ENCODE measurements around the gene TEAD3.
A peak's percentile ranks its signal among the peaks of the same experiment; 100 is the strongest.

The TEAD3 gene

DNA sequence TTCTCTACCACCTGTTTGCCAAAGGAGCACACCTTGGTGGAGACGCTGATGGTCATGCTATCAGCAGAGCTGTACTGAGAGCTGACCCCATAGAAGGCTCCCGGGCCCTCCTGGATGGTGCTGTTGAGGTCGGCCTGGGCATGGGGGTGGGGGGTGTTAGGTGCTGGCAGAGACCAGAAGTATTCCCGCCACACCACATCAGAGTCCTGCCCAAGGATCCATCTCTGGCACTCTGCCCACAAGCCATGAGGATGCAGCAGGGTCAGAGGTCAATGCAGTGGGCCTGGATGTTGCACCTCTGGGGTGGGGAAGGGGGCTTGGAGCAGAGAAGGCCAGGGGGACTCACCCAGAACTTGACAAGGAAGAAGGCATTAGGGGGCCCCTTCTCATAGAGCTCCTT is 21.3 kb downstream of the TEAD3 start:
- DNase-seq (ENCODE audit: low spot score), result no peak

DNA sequence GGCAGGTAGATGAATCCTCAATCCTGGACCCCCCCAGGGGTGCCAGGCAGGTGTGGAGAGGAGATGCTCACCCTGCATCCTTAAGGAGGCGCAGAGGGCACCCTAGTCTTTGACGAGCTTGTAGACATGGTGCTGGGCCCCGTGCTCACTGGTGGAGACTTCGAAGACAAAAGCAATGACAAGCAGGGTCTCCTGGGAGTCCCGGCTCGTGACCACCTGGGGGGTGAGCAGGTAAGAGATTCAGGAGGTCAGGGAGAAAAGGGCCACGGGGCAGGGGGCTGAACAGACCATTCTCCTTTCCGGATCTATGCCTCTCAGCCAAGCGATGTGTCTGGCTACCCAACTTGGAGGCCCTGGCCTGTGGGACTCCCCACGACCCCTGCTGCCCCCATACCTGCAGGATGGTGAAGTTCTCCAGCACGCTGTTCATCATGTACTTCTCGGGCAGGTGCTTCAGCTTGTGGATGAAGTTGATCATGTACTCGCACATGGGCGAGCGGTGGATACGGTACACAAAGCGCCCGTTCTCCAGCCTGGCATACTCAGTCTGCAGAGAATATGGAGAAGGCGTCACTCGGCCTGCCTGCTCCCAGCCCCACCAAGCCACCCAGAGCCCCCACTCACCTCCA is 21.8 kb downstream of the TEAD3 start:
- DNase-seq (ENCODE audit: low spot score), result no peak

DNA sequence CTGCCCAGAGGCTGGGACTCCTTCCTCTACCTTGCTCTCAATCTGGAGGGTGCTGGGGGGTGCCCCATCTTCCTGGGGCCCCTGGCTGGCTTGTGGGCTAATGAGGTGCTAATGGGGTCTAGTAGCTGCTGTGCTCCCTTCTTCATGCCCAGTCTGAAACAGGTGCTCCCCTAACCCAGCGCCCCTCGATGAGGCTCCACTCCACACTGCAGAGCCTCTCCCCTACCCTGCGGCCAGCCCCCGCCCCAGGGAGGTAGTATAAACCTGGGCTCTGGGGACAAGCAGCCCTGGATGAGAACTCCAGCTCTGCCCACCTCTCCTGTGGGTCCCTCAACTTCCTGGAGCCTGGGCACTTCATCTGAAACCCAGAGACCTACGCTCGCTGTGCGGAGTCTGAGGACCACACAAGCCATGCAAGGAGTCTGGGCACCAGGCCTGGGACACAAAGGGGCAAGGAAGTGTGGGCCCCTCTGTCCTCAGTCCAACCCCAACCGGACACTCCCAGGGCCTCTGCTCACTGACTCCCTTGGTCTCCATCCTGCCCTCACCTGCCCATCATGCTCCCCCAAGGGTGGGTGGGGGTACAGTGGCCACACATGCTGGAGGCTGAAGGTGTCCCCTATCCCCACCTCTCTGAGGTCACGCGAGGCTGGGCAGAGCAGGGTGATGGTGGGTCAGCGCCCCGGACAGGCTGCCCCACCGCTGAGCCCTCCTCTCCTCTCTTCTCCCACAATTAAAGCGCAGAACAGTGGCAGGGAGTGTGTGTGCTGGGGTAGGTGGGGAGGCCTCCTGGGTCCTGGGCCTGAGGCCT is 22.5 kb downstream of the TEAD3 start:
- DNase-seq (ENCODE audit: low spot score), result no peak

DNA sequence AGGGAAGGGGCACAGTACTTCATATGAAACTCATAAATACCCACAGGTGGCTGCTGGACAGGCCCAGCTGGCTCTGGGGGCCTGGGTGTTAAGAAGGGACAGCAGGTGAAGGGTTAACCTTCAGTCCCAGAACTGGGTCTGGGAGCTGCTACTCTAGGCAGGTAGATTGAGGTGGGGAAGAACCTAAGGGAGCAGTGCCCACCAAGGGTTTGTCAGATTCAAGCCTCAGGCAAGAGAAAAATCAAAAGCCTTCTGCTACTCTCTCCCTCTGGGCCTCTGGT is 23.1 kb downstream of the TEAD3 start:
- DNase-seq (ENCODE audit: low spot score), result no peak

DNA sequence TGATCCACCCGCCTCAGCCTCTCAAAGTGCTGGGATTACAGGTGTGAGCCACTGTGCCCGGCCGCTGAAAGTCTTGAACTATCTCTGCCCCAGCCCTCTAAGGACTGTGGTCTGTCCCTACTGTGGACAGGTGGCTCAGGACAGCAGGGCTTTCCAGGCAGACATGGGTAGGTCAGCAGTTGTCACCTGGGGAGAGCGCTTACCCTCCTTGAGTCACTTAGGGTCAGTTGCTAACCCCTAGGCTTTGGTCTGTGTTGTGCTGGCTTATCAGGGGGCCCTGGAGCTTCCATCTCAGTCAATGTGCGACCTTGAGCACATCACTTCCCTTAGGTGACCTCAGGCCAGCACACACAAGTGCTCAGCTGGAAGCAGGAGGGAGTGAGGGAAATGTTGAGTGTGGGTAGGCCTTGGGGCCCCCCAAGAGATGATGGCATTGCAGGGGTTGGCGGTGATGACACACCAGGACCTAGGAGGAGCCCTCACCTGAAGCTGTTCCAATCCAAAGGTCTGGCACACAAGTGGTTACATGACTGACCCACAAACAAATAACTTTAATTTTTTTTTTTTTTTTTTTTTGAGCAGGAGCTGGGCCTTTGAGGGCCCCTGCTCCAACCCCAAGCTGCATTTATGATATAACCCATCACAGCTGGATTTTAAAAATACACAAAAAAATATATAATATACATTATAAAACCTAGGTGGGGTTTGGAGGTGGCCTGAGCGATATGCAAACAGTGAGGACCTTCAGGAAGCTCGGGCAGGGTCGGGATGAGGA is 23.6 kb downstream of the TEAD3 start:
- no peak for DNase-seq (ENCODE audit: low spot score)

DNA sequence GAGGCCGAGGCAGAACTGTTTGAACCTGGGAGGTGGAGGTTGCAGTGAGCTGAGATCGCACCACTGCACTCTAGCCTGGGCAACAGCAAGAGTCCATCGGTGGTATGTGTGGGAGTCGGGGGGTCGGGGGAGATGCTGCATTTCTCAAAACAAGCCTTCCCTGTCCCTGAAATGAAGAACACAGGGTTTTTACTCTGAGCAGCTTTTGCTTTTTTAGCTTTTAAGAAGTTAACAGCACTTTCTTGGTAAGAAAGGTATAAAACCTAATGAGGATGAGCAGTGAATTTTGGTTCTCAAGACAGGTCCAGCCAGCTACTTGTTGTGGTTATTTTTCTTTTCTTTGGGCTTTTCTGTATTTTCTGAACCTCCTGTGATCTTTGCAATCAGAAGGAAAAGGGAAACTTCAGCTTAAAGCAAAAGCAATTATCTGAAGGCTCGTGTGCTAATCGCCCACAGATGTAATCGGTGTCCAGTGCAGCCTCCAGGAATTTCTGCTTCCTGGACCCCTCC is 25.0 kb downstream of the TEAD3 start:
- DNase-seq (ENCODE audit: low spot score), result no peak

DNA sequence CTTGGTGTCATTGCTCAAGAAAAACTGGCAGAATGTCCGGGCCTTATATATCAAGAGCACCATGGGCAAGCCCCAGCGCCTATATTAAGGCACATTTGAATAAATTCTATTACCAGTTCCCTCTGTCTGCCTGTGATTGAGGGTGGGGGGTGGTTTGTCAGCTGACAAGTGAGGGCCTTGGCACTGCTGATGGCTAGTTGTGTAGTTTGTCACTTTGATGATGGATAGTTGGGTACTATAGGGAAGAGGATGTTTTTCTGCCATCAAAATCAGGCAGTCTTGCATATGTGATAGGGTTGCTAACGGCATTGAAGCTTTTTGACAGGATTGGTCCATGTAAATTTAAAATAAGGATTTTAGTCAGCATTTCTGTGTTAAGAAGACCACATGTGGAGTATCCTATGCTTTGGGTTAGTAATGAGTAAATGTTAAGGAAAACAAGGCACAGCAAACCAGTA is 26.2 kb downstream of the TEAD3 start:
- no peak for DNase-seq (ENCODE audit: low spot score)

DNA sequence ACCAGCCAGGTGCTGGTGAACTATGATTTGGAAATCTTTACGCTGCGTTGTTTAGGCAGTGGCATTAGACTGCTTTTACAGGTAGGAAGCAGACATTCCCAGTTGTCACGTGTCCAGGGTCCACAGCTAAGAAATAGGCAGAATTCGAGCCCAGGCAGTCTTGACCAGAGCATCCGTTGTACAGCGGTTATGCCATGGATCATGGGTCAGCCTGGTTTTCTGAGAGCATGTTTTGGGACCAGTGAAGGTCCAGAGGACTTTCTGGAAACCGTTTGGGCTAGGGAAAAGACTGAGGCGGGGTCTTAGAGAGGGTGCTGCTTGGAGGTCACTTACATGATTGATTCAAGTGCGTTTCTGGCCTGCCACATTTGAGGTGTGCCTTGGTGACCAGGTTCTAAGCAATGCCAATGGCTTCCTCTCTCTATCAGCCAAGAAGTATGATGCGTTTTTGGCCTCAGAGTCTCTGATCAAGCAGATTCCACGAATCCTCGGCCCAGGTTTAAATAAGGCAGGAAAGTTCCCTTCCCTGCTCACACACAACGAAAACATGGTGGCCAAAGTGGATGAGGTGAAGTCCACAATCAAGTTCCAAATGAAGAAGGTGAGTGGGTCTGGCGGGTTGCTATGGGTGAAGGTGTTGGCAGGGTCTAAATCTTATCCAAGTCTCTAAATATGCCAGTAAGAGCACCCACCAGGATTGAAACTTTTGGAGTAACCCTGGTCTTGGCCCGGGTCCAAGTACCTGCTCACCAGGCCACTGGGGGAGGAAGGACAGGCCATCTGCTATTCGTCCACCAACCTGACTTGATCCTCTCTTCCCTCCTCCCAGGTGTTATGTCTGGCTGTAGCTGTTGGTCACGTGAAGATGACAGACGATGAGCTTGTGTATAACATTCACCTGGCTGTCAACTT is 26.9 kb downstream of the TEAD3 start:
- no peak for DNase-seq (ENCODE audit: low spot score)

DNA sequence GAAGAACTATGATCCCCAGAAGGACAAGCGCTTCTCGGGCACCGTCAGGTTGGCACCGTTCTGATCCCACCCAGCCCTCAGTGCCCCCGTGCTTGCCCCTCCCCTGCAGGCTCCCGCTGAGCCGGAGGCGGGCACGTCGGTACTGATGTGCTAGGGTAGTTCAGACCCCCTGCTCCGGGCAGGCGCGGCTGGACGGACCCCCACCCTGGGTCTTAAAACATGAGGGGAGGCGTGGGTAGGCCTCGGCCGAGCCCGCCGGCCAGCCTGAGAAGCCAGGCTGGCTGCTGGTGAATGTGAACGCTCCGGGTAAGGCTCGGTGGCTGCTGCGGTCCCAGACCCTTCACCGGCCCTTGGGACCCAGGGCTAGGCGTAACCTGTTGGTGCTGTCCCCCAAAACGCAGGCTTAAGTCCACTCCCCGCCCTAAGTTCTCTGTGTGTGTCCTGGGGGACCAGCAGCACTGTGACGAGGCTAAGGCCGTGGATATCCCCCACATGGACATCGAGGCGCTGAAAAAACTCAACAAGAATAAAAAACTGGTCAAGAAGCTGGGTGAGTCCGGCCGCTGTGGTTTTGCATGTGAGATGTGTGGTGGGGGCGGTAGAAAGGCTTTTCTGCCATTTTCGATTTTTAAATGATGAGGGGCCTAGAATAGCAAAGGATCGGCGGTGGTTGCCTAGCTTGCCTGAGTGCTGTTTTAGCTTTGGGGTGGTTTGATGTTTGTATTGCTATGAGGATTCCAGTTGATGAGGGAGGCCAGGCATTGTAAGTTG is 27.7 kb downstream of the TEAD3 start:
- DNase-seq (ENCODE audit: low spot score), result no peak

DNA sequence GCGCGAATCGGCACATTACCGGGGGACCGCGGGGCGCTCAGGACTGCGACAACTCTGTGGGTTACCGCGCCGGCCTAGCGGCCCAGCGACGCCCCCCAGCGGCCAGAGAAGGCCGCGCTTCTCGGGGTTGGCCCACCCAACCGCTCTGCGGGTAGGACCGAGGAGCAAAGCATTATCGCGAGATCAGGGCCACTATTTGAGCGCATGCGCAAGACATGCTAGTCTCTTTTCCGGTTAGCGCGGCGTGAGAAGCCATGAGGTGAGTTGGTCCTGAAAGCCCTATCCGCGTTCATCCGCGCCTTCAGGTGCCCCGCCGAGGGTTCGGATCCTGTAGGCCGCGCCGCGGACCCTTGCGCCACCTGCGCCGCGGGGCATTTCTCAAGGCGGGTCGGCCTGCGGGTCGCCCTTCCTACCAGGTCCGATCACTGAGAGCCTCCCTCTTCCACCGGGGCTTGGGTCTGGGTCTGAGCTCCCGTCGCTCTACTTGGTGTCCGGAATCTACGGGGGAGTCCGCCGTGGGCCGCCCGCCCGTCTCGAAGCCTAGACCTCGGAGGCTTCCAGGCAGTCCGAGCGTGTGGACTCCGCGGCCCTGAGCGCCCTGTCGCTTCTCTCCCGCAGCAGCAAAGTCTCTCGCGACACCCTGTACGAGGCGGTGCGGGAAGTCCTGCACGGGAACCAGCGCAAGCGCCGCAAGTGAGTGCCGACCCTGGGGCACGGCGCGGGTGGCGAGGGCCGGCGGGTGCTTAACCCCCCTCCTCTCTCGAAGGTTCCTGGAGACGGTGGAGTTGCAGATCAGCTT is 28.5 kb downstream of the TEAD3 start, which contains the start of gene RPL10A:
Gene RPL10A (plus strand): TSS at position 221 of the 799 bp plus-strand sequence. CDS start 34 bp downstream, at position 255.
- peak; percentile 98 for DNase-seq (ENCODE audit: low spot score)

DNA sequence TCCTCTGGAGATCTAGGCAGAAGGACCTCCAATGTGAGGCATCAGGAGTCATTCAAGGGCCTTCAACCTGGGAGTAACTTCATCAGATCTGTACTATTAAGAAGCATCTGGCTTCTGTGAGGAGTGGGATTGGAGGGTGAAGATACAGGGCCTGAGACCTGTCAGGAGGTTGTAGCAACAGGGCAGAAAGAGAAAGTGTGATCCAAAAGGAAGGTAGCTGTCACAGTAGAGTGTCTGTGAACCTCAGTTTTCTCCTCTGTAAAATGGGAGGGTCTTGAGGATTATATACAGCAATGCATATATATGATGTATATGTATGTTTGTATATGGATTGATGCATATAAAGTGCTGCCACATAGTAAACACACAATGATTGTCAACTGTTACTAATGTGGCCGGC is 31.2 kb downstream of the TEAD3 start:
- no peak for DNase-seq (ENCODE audit: low spot score)

DNA sequence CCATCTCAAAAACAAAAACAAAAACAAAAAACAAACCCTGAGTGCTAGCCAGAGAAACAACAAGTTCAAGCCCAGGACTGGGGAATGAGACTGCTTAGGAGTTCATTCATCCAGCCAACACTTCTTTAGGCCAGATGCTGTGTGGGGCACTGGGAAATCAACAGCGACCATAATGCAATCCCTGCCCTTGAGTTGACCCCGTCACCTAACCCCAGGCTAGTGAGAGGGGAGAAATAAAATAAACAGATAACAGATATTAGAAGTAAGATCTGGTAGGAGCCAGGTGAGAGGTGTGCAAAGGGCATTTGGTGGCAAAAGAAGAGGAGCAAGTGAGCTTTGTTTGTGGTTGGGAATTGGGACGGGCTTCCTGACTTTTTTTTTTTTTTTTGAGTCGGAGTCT is 33.6 kb downstream of the TEAD3 start:
- DNase-seq (ENCODE audit: low spot score), result no peak

DNA sequence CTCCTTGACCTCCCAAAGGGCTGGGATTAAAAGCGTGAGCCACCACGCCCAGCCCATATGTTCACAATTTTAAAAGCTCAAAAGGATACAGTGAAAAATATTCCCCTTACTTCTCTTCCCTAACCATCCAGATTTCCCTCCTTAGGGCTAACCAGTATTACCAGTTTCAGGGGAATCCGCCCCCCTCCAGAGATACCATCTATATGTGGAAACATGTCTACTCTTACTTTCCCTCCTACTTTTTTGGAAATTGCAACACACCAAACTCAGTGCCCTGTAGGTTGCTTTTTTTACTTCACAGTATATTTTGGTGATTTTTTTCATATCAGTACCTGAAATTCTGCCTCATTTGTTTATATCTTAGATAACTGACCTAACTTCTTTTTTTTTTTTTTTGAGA is 35.6 kb downstream of the TEAD3 start:
- DNase-seq (ENCODE audit: low spot score), result no peak

DNA sequence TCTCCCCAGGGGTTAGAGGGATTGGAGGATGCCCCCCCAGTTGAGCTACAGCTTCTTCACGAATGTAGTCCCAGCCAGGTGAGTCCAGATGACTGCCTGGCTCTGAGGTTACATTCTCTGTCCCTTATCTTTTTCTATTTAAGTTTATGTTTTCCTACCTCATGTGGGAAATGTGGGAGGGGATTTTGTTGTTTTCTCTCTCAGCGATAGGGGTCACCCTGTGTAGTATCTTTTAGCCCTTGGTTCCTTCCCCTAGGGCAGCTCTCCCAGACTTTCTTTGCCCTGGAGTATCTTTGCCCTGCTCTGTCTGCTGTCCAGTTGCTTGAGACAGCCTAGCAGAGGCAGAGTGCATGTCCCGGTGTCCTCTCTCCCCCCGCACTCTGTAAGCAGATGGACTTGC is 39.0 kb downstream of the TEAD3 start:
- DNase-seq (ENCODE audit: low spot score), result no peak

DNA sequence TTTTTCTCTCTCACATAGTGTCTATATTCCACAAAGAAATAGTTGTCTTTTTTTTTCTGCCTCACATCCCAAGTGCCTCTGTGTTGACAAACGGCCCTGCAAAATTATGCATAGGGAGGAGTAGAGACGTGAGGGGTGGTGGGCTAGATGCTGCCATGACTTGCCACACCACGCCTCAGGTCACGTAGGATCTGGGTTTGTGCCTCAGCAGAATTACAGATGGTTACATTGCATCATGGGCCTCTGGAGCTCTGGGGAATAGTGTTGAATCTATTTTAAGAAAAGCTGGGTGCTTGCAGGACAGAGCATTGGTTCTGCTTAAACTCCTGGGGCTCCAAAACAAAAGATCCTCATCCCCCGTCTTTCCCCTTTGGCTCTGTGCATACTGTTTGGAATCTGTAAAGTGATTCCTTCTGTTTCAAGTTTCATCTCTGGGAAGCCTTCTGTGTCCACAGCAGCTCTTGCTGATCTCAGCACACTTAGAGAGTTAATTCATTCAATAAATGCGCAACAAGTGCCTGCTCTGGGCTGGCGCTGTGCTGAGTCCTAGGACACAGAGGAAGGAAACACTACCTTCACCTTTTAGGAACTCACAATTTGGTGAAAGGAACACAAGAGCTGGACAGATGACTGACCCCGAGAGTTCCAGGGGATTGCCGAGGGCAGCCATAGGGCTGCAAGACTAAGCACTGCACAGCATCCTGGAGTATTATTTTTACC is 42.3 kb downstream of the TEAD3 start:
- DNase-seq (ENCODE audit: low spot score), result peak; percentile 41

DNA sequence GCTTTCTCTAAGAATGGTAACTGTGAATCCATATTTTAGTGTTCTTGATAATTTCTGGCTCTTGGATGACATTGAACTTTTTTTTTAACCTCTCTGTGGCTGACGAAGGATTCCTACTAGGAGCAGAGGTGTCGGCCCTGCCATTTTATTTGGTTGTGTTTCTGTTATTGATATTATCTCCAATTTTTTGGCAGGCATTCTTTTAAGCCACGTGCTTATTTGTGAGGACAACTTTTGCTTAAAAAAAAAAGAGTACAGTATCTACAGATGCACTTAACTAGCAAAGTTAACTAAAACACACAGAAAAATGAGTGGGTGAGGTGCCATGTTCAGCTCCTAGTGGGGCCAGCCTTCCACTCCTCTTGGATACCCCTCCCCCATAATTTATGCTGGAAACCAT is 43.6 kb downstream of the TEAD3 start:
- no peak for DNase-seq (ENCODE audit: low spot score)

DNA sequence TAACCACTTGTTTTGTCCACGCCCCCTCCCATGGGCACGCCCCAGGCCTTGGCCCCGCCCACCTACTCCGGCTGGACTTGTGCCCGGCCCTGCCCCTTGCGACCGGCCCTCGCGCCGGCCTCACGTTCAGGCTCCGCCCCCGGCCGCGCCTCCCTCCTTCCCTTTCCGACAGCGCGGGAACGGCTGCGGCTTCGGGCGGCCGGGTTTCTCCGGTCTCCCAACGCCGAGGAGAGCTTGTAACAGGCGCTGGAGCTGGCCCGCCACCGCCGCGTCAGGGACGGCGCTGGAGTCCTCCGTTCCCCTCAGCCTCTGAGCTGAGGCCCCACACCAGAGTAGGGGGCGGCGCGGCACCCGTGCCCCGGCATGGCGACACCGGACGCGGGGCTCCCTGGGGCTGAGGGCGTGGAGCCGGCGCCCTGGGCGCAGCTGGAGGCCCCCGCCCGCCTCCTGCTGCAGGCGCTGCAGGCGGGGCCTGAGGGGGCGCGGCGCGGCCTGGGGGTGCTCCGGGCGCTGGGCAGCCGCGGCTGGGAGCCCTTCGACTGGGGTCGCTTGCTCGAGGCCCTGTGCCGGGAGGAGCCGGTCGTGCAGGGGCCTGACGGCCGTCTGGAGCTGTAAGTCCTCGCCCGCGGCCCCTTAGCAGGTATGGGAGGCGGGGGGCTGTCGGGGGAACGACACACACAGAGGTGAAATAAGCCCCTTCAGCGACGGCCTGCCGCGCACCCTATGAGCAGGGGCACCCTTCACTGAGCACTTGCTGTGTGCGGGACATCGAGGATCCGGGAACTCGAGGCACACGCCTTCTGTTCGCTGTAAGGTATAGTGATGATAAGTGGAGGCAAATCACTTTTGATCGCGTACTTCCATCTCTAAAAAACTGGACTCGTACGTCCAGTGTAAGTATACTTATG is 44.4 kb downstream of the TEAD3 start, which contains the start of gene FANCE:
Gene FANCE (plus strand): TSS at position 156 of the 908 bp plus-strand sequence. CDS start 208 bp downstream, at position 364.
- DNase-seq (ENCODE audit: low spot score), result peak; percentile 98
